ENCODE data around the gene PPIA.

Gene PPIA

GRCh38 chr7:44796504-44797328, at the start of gene PPIA:
TSS of gene PPIA (plus strand) at chr7:44796681. CDS start at chr7:44796725, 44 bp downstream.
- DNase-seq = peak; percentile 99

GRCh38 chr7:44748045-44748947, 48.2 kb upstream of the PPIA start, which contains the start of gene ZMIZ2:
TSS of gene ZMIZ2 (plus strand) at chr7:44748847. CDS start at chr7:44756250, 7,403 bp downstream.
- DNase-seq = peak; percentile 92

GRCh38 chr7:44748948-44749731, 47.3 kb upstream of the PPIA start:
- DNase-seq = no peak

GRCh38 chr7:44749992-44750391, 46.5 kb upstream of the PPIA start:
- DNase-seq = no peak

GRCh38 chr7:44750424-44750823, 46.1 kb upstream of the PPIA start:
- DNase-seq = no peak

GRCh38 chr7:44750921-44751571, 45.4 kb upstream of the PPIA start:
- peak; percentile 82 for DNase-seq

GRCh38 chr7:44752822-44753221, 43.7 kb upstream of the PPIA start:
- DNase-seq = no peak

GRCh38 chr7:44754802-44755697, 41.4 kb upstream of the PPIA start:
- DNase-seq = no peak

GRCh38 chr7:44755698-44756627, 40.5 kb upstream of the PPIA start:
- DNase-seq = no peak

GRCh38 chr7:44756904-44757303, 39.6 kb upstream of the PPIA start:
- DNase-seq = no peak

GRCh38 chr7:44757311-44757710, 39.2 kb upstream of the PPIA start:
- no peak for DNase-seq

GRCh38 chr7:44757739-44758138, 38.7 kb upstream of the PPIA start:
- no peak for DNase-seq

- no peak for DNase-seq
These were observed 37.2 kb upstream of the PPIA start for GRCh38 chr7:44759246-44759645.

GRCh38 chr7:44760034-44760580, 36.4 kb upstream of the PPIA start:
- DNase-seq = no peak

- no peak for DNase-seq
These were observed 35.0 kb upstream of the PPIA start for GRCh38 chr7:44761207-44762161.

- no peak for DNase-seq
These were observed 34.2 kb upstream of the PPIA start for GRCh38 chr7:44762300-44762699.

GRCh38 chr7:44762726-44763522, 33.6 kb upstream of the PPIA start:
- no peak for DNase-seq

- DNase-seq = no peak
These were observed 32.4 kb upstream of the PPIA start for GRCh38 chr7:44764081-44764480.
